SK-N-MC (cell line): ENCODE data around the gene ATXN7L1.

ENCODE experiments used
- EZH2 ChIP-seq: fragments of 200-600 bp; sonication (generic); IDR thresholded peaks from one replicate; pipeline ENCODE4 v1.6.1; 2017; ENCODE audit warnings: antibody characterized with exemption
- POLR2AphosphoS5 ChIP-seq: IDR thresholded peaks from 2 replicates; pipeline ENCODE4 v1.6.1; 2012; ENCODE audit warnings: mild to moderate bottlenecking, low read depth, low read length, borderline replicate concordance

GRCh38 chr7:105778956-105779355 lies 97.4 kb downstream of the ATXN7L1 start:
- TF ChIP-seq POLR2AphosphoS5 (no peak), EZH2 (no peak)
